Liver (tissue), 9 donors: ENCODE results near the gene SLC66A2. TPM values are rescaled to one million over a fixed set of nuclear protein-coding genes. Genes with fewer than 3 reads are reported as not detected.

ENCODE experiments used
- DNase-seq: peaks from one replicate; pipeline ENCODE4 v3.0.0-alpha.2; 2017; ENCODE audit warnings: low spot score
- H3K27ac ChIP-seq, 2 donors: one replicate each; pipeline ENCODE4 v1.7.0; 2013; ENCODE audit warnings: inconsistent platforms in 2 of 2, low read length in 2 of 2, control low read depth in 1 of 2, low read depth in 1 of 2, mild to moderate bottlenecking in 1 of 2
- H3K27me3 ChIP-seq, 4 donors: one replicate each; pipeline versions ENCODE4 v1.6.1 to v1.7.0; 2013; ENCODE audit warnings: low read length in 3 of 4, inconsistent platforms in 1 of 4, mild to moderate bottlenecking in 1 of 4, moderate library complexity in 1 of 4; ENCODE audit not compliant: control insufficient read depth in 4 of 4, insufficient read depth in 4 of 4
- H3K36me3 ChIP-seq, 4 donors: one replicate each; pipeline versions ENCODE4 v1.6.1 to v1.7.0; 2013; ENCODE audit warnings: low read length in 3 of 4, mild to moderate bottlenecking in 3 of 4, low read depth in 1 of 4, moderate library complexity in 1 of 4; ENCODE audit not compliant: control insufficient read depth in 4 of 4, insufficient read depth in 3 of 4
- H3K4me1 ChIP-seq, 4 donors: one replicate each; pipeline versions ENCODE4 v1.6.1 to v1.7.0; 2013; ENCODE audit warnings: low read length in 3 of 4, mild to moderate bottlenecking in 3 of 4, moderate library complexity in 1 of 4; ENCODE audit not compliant: control insufficient read depth in 4 of 4, insufficient read depth in 4 of 4
- H3K4me3 ChIP-seq, 3 donors: one replicate each; pipeline versions ENCODE4 v1.6.1 to v1.7.0; 2013; ENCODE audit warnings: low read length in 3 of 3, control low read depth in 1 of 3, low read depth in 1 of 3, mild to moderate bottlenecking in 1 of 3
- H3K9ac ChIP-seq, 2 donors: one replicate each; pipeline ENCODE4 v1.7.0; 2013; ENCODE audit warnings: low read length in 2 of 2, mild to moderate bottlenecking in 2 of 2, moderate library complexity in 2 of 2, control low read depth in 1 of 2, low read depth in 1 of 2
- H3K9me3 ChIP-seq, 4 donors: one replicate each; pipeline versions ENCODE4 v1.6.1 to v1.7.0; 2013; ENCODE audit warnings: low read length in 3 of 4; ENCODE audit not compliant: control insufficient read depth in 4 of 4
- EGR1 ChIP-seq, 2 donors: IDR thresholded peaks; 2 replicates each; pipeline ENCODE4 v1.6.1; 2016 to 2018; ENCODE audit warnings: antibody characterized with exemption in 2 of 2, low read depth in 2 of 2
- FOXA1 ChIP-seq: IDR thresholded peaks from 2 replicates; pipeline ENCODE4 v1.6.1; 2016; ENCODE audit warnings: antibody characterized with exemption
- FOXA2 ChIP-seq: IDR thresholded peaks from 2 replicates; pipeline ENCODE4 v1.6.1; 2016; ENCODE audit warnings: antibody characterized with exemption
- GABPA ChIP-seq, 2 donors: IDR thresholded peaks in 1 of 2; conservative IDR thresholded peaks in 1 of 2; 2 replicates each; pipeline ENCODE4 v1.6.1; 2016; ENCODE audit warnings: antibody characterized with exemption in 2 of 2, mild to moderate bottlenecking in 1 of 2, moderate library complexity in 1 of 2
- HNF4A ChIP-seq, 2 donors: conservative IDR thresholded peaks; 2 replicates each; pipeline ENCODE4 v1.6.1; 2016; ENCODE audit warnings: antibody characterized with exemption in 2 of 2, mild to moderate bottlenecking in 2 of 2
- HNF4G ChIP-seq: IDR thresholded peaks from 2 replicates; pipeline ENCODE4 v1.6.1; 2016; ENCODE audit warnings: antibody characterized with exemption
- JUND ChIP-seq, 2 donors: IDR thresholded peaks; 2 replicates each; pipeline ENCODE4 v1.6.1; 2016; ENCODE audit warnings: antibody characterized with exemption in 2 of 2
- NR2F2 ChIP-seq: IDR thresholded peaks from 2 replicates; pipeline ENCODE4 v1.6.1; 2016; ENCODE audit warnings: antibody characterized with exemption
- RAD21 ChIP-seq, 2 donors: IDR thresholded peaks; 2 replicates each; pipeline ENCODE4 v1.6.1; 2016; ENCODE audit warnings: antibody characterized with exemption in 2 of 2, mild to moderate bottlenecking in 2 of 2
- RXRA ChIP-seq, 2 donors: IDR thresholded peaks; 2 replicates each; pipeline ENCODE4 v1.6.1; 2017 to 2018; ENCODE audit warnings: antibody characterized with exemption in 2 of 2, mild to moderate bottlenecking in 1 of 2
- SP1 ChIP-seq: IDR thresholded peaks from 2 replicates; pipeline ENCODE4 v1.6.1; 2018; ENCODE audit warnings: antibody characterized with exemption, mild to moderate bottlenecking
- TAF1 ChIP-seq: conservative IDR thresholded peaks from 2 replicates; pipeline ENCODE4 v1.6.1; 2016; ENCODE audit warnings: antibody characterized with exemption, mild to moderate bottlenecking
- YY1 ChIP-seq: IDR thresholded peaks from 2 replicates; pipeline ENCODE4 v1.6.1; 2016; ENCODE audit warnings: antibody characterized with exemption, mild to moderate bottlenecking
- WGBS: extraction: QIAGEN DNeasy Blood & Tissue Kit; methylation state at CpG from one replicate; pipeline ENCODE4 v1.1.7; 2013; 5-methylcytosine and 5-hydroxymethylcytosine counted together
- polyA plus RNA-seq, 2 donors: library from polyadenylated mRNA; stranded (reverse) in 1 of 2; unstranded in 1 of 2; fragments of 200-250 nt in 1 of 2; fragments of >200 nt in 1 of 2; fragmentation: Nextera tagmentation in 1 of 2; extraction: Ambion mirVana in 1 of 2; gene quantifications; one replicate each; pipeline versions ENCODE4 v1.2.1 to v1.2.3, GENCODE V29; 2013 to 2015
- total RNA-seq, 2 donors: library from RNA; depleted of rRNA; stranded (reverse); fragments of >200 nt; gene quantifications; one replicate each; pipeline ENCODE4 v1.2.3, GENCODE V29; 2014
- TF ChIP-seq, protein P1 (sequence below): IDR thresholded peaks from 2 replicates; pipeline ENCODE4 v1.6.1; 2016; ENCODE audit warnings: antibody characterized with exemption
- TF ChIP-seq, protein P2 (sequence below): fragments of 150-350 bp; IDR thresholded peaks from 2 replicates; pipeline ENCODE4 v1.5.1; 2017; ENCODE audit warnings: improper control_type of control experiment, low read depth, low read length; ENCODE audit not compliant: missing input control
- TF ChIP-seq, protein P3 (sequence below): IDR thresholded peaks from 2 replicates; pipeline ENCODE4 v1.6.1; 2016; ENCODE audit warnings: antibody characterized with exemption
- TF ChIP-seq, protein P4 (sequence below): IDR thresholded peaks from 2 replicates; pipeline ENCODE4 v1.6.1; 2016; ENCODE audit warnings: antibody characterized with exemption, mild to moderate bottlenecking
- TF ChIP-seq, protein P5 (sequence below): IDR thresholded peaks from 2 replicates; pipeline ENCODE4 v1.6.1; 2016; ENCODE audit warnings: antibody characterized with exemption
- donor health status: healthy.
- donor health status: healthy.
- donor health status: healthy.
- donor health status: healthy.
- donor health status: healthy.

The SLC66A2 gene
- total and polyA plus RNA-seq, 4 donors = 47.8 to 107 (median 67.9) TPM

DNA sequence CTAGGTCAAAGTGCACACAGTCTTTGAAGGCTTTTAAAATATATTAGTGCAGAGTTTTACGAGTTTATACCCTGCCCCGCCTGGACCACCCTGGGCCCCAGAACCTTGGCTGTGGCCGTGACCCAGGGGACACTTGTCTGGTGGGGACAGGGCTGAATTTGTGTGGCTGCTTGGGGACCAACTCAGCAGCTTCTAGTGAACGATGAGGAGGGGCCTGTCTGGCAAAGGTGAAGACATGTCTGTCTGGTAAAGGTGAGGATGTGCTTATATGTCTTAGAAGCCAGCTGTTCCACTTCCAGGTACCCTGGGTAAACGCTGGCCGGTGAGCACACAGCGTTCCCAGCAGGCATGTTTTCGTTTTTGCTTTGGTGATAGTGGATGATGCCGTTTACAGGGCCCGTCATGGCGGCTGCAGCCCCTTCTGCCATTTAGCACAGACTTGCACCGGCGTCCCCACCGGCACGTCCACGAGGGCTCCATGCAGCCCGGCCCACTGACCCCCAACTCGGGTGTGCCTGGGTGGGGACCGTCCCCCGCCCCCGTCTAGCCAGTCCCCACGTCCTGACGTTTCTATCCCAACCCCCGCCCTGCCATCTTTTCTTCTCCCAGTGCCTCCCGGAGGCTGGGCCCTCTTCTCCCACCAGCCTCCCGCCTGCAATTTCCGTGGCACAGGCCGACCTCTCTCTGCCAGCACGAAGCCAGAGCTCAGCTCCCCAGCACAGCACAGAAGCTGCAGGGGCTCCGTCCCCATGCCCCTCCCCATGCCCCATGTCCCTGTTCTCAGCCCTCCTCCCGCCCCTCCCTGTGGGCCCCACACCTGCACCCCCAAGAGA is 67.8 kb downstream of the SLC66A2 start:
- no peak overlapping the region for H3K9ac ChIP-seq
- H3K4me3 ChIP-seq = no peak overlapping the region
- H3K27ac ChIP-seq = no peak overlapping the region
- no peaks in the 10 kb centered on the region for H3K36me3 ChIP-seq
- H3K9me3 ChIP-seq = peaks cover 0 to 11% (median 6%) of the 10 kb centered on the region in 4 donors
- no peaks in the 10 kb centered on the region for H3K27me3 ChIP-seq
- H3K4me1 ChIP-seq = no peaks in the 10 kb centered on the region
- no peak for DNase-seq
- WGBS = 91% methylated on average over 31 of the region's 31 CpGs
- TF ChIP-seq, protein P1, sequence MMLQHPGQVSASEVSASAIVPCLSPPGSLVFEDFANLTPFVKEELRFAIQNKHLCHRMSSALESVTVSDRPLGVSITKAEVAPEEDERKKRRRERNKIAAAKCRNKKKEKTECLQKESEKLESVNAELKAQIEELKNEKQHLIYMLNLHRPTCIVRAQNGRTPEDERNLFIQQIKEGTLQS = no peak
- TF ChIP-seq FOXA2 = no peak
- TF ChIP-seq TAF1 = no peak
- no peak for TF ChIP-seq JUND (IDR thresholded peaks at IDR 0.05)
- no peak for TF ChIP-seq YY1
- TF ChIP-seq, protein P2, sequence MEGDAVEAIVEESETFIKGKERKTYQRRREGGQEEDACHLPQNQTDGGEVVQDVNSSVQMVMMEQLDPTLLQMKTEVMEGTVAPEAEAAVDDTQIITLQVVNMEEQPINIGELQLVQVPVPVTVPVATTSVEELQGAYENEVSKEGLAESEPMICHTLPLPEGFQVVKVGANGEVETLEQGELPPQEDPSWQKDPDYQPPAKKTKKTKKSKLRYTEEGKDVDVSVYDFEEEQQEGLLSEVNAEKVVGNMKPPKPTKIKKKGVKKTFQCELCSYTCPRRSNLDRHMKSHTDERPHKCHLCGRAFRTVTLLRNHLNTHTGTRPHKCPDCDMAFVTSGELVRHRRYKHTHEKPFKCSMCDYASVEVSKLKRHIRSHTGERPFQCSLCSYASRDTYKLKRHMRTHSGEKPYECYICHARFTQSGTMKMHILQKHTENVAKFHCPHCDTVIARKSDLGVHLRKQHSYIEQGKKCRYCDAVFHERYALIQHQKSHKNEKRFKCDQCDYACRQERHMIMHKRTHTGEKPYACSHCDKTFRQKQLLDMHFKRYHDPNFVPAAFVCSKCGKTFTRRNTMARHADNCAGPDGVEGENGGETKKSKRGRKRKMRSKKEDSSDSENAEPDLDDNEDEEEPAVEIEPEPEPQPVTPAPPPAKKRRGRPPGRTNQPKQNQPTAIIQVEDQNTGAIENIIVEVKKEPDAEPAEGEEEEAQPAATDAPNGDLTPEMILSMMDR = no peak
- TF ChIP-seq HNF4A (conservative IDR thresholded peaks at IDR 0.05) = no peak
- TF ChIP-seq, protein P3, sequence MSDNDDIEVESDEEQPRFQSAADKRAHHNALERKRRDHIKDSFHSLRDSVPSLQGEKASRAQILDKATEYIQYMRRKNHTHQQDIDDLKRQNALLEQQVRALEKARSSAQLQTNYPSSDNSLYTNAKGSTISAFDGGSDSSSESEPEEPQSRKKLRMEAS = no peak

DNA sequence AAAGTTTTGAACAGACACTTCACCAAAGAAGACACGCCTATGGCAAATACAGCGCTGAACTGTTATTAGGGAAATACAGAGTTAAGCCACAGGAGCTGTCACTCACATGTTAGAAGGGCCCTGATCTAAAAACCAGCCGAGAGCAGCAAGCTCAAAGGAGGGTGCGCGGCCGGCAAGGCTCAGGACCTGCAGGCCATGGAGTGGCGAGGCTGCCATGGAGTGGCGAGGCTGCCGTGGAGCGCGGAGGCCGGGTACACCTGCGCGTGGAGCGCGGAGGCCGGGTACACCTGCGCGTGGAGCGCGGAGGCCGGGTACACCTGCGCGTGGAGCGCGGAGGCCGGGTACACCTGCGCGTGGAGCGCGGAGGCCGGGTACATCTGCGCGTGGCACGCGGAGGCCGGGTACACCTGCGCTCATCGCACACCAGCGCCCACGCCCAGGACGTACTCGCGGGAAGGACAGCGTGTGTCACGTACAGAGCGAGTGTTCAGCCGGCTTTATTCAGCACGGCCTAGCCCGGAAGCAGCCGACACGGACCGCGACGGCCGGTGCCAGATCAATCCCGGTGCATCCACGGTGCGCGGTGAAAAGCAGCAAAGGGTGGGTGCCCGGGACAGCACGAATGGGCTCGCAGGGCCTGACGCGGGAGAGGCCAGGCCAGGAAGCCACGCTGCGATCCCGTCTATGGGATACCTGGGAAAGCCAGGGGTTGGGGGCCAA is 68.8 kb downstream of the SLC66A2 start:
- Histone ChIP-seq H3K27me3 (no peaks in the 10 kb centered on the region), H3K27ac (no peak overlapping the region), H3K9me3 (peaks cover 0 to 7% (median 6%) of the 10 kb centered on the region in 4 donors), H3K4me3 (no peak overlapping the region), H3K9ac (no peak overlapping the region), H3K4me1 (no peaks in the 10 kb centered on the region), H3K36me3 (no peaks in the 10 kb centered on the region)
- 95% methylated on average over 68 of the region's 68 CpGs for WGBS
- peak; percentile 29 for DNase-seq
- TF ChIP-seq NR2F2 = no peak
- no peak for TF ChIP-seq RAD21 (IDR thresholded peaks at IDR 0.05)
- no peak for TF ChIP-seq HNF4G
- TF ChIP-seq HNF4A (conservative IDR thresholded peaks at IDR 0.05) = no peak
- TF ChIP-seq, protein P1 = no peak
- TF ChIP-seq, protein P3 = no peak
- TF ChIP-seq JUND (IDR thresholded peaks at IDR 0.05) = no peak
- TF ChIP-seq, protein P4, sequence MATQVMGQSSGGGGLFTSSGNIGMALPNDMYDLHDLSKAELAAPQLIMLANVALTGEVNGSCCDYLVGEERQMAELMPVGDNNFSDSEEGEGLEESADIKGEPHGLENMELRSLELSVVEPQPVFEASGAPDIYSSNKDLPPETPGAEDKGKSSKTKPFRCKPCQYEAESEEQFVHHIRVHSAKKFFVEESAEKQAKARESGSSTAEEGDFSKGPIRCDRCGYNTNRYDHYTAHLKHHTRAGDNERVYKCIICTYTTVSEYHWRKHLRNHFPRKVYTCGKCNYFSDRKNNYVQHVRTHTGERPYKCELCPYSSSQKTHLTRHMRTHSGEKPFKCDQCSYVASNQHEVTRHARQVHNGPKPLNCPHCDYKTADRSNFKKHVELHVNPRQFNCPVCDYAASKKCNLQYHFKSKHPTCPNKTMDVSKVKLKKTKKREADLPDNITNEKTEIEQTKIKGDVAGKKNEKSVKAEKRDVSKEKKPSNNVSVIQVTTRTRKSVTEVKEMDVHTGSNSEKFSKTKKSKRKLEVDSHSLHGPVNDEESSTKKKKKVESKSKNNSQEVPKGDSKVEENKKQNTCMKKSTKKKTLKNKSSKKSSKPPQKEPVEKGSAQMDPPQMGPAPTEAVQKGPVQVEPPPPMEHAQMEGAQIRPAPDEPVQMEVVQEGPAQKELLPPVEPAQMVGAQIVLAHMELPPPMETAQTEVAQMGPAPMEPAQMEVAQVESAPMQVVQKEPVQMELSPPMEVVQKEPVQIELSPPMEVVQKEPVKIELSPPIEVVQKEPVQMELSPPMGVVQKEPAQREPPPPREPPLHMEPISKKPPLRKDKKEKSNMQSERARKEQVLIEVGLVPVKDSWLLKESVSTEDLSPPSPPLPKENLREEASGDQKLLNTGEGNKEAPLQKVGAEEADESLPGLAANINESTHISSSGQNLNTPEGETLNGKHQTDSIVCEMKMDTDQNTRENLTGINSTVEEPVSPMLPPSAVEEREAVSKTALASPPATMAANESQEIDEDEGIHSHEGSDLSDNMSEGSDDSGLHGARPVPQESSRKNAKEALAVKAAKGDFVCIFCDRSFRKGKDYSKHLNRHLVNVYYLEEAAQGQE = no peak
- TF ChIP-seq FOXA2 = no peak
- no peak for TF ChIP-seq EGR1 (IDR thresholded peaks at IDR 0.05; ENCODE audit: low read depth in 2 of 2)
- TF ChIP-seq YY1 = no peak
- no peak for TF ChIP-seq GABPA (IDR thresholded peaks at IDR 0.05 in 1 of 2, conservative IDR thresholded peaks at IDR 0.05 in 1 of 2)
- no peak for TF ChIP-seq FOXA1
- TF ChIP-seq TAF1 = no peak
- TF ChIP-seq SP1 = no peak
- TF ChIP-seq, protein P5, sequence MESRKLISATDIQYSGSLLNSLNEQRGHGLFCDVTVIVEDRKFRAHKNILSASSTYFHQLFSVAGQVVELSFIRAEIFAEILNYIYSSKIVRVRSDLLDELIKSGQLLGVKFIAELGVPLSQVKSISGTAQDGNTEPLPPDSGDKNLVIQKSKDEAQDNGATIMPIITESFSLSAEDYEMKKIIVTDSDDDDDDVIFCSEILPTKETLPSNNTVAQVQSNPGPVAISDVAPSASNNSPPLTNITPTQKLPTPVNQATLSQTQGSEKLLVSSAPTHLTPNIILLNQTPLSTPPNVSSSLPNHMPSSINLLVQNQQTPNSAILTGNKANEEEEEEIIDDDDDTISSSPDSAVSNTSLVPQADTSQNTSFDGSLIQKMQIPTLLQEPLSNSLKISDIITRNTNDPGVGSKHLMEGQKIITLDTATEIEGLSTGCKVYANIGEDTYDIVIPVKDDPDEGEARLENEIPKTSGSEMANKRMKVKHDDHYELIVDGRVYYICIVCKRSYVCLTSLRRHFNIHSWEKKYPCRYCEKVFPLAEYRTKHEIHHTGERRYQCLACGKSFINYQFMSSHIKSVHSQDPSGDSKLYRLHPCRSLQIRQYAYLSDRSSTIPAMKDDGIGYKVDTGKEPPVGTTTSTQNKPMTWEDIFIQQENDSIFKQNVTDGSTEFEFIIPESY = no peak
- no peak for TF ChIP-seq RXRA (IDR thresholded peaks at IDR 0.05)
- TF ChIP-seq, protein P2 = no peak
